HG03439 (cell line): Measurements from ENCODE around the gene AFDN.

Experiments used
- ATAC-seq: cut with Tn5 transposase; IDR thresholded peaks from one replicate; pipeline ENCODE4 v1.9.1; 2021; ENCODE audit warnings: mild to moderate bottlenecking, moderate library complexity; ENCODE audit not compliant: unreplicated experiment

Gene AFDN

DNA sequence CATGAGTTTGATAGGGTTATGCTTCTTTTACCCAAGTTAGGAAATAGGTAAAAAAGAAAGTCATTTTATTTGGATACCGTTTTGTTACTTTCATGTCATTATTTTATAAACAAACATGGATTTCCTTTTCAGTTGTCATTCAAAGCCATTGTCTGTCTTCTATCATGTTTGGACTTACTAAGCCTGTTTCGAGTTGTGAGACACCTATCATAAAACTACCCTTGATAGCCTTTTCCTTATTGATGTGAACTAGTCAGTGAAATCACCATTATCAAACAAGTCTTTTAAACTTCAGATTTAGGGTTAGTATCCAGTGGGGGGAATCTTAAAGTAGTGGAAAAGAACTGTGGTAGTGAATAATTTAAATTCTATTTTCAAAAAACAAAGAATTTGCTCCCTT lies 85.8 kb downstream of the AFDN start:
- ATAC-seq = no peak

DNA sequence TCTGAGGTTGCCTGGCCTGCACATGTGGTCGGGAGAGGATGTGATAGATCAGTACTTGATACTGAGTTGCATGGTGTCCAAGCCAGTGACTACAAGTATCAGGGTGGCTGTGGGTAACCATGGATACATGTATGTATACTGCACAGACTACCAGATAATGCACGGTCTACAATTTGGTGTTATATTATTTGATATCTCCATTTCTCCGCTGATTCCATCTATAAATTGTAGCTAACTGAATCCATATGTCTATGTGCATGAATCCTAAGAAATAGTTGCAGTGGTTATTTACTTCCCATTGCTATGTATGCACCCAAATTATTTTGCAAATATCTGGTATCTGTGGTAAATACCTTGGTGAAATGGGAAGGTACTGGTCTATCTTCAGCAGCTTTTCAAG lies 87.0 kb downstream of the AFDN start:
- no peak for ATAC-seq

DNA sequence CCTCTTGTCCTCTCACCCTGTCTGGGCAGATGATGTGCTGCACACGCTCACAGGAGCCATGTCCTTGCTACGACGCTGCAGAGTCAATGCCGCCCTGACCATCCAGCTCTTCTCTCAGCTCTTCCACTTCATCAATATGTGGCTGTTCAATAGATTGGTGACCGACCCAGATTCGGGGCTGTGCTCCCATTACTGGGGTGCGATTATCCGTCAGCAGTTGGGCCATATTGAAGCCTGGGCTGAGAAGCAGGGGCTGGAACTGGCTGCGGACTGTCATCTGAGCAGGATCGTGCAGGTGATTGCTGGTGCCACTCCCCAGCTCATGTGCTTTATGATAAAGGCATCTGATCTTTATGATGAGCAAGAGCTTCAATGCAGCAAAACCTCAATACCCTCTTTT lies 88.4 kb downstream of the AFDN start:
- ATAC-seq = no peak

DNA sequence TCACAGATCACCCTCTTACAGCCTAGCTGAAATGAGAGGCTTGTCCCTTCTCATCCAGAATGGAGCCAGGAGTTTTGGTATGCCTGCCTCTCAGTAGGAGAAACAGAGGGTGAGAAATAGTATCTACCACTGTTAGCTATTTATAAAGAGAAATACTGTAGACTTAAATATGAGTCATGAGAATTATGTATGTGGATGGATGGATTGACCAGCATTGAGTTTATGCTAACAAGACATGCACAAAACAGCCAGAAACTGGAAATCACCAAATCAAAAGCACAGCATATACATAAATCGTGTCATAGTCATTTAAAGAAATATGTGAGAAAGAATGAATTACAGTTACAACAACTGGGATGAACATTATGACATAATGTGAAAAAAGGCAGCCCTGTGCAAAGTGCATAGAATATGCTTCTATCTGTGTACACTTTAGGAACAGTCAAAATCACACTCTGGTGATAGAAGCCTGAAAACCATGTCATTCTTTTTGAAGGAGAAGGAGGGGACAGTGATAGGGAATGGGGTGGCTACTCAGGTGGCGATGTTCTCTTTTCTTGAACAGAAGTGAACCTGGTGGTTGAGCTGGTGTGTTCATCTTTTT lies 90.9 kb downstream of the AFDN start:
- ATAC-seq = no peak

DNA sequence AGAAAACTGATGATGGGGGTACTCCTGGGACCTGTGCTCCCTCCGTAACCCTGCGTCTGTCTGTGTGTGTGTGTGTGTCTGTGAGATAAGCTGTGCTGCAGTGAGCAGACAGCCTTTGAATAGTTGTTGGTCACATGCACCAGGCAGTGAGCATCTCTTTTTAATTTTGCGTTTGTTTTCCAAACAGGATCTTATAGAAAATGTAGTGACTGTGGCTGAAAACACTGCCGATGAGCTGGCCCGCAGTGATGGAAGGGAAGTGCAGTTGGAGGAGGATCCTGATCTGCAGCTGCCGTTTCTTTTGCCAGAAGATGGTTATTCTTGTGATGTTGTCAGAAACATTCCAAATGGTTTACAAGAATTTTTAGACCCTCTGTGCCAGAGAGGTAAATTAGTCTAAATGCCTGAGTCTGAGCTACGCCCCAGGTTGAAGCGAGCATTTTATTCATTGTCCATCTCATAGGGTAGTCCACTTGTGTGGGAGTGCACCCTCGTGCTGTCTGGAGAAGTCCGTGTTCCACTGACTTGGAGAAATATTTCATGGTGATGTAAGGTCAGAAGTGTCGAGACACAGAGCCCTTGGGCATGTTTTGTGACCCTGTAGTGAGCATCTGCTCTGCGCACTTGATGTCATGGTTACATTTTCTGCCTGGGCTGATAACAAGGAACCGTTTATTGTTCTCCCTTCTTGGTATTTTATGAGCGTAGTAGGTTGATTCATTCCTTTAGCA lies 92.0 kb downstream of the AFDN start:
- no peak for ATAC-seq

DNA sequence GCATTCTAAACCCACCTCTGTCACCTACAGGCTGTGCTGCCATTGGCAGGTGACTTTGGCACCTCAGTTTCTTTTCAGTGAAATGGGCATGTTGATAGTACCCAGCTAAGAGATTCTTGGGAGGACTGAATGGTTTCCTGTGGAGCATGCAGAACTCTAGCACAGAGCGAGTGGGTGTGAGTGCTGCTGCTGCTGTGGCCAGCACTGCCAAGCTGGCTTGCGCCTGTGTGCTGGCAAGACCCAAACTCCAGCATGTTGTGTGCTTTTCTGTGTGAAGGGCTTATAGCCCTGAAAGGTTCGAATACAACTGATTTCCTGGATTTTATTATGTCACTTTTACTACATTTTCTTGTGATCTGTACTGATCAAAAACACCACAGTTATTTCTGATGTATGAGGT lies 92.6 kb downstream of the AFDN start:
- ATAC-seq = no peak

- ATAC-seq = no peak
Measured at GRCh38 chr6:167920165-167920564, 93.5 kb downstream of the AFDN start.

- ATAC-seq = no peak
Measured at GRCh38 chr6:167921831-167922230, 95.1 kb downstream of the AFDN start.

DNA sequence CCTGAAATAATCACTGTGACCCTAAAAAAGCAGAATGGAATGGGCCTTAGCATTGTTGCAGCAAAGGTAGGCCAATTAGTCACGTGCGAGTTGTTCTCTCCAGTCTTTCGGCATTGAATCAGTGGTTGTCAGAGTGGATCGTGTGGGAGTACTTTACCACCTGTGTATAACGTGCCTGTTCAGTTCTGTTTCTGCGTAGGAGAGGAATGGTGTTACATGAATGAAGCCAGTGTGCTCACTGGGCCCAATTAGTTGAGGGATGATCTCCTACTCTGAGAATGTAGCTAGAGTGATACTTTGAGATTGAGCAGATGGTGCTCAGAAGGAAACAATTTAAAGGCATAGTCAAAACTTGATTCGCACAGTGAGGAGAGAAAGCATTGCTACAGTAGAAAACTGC lies 98.3 kb downstream of the AFDN start:
- no peak for ATAC-seq

GRCh38 chr6:167927246-167927645 lies 100.5 kb downstream of the AFDN start:
- no peak for ATAC-seq

DNA sequence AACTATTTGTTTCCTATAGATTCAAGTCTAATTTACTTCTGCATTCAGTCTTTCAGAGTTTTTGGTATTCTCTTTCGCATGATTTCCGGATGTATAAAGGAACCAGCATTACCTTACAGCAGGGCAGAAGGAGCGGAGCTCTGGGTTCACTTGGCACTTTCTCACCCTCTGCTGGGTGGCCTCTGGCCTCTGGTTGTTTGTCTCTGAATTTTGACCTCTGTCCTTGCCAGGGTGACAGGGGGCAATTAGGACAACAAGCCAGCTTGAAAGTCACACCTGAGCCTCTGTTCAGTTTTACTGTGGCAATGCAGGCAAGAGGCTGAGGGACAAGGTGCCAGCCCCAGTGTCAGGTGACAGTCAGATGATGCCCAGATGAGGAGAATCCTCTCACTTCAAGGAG lies 101.4 kb downstream of the AFDN start:
- no peak for ATAC-seq

GRCh38 chr6:167930295-167930694 lies 103.6 kb downstream of the AFDN start:
- ATAC-seq = no peak

- no peak for ATAC-seq
Measured at GRCh38 chr6:167932468-167933276, 106.0 kb downstream of the AFDN start.

DNA sequence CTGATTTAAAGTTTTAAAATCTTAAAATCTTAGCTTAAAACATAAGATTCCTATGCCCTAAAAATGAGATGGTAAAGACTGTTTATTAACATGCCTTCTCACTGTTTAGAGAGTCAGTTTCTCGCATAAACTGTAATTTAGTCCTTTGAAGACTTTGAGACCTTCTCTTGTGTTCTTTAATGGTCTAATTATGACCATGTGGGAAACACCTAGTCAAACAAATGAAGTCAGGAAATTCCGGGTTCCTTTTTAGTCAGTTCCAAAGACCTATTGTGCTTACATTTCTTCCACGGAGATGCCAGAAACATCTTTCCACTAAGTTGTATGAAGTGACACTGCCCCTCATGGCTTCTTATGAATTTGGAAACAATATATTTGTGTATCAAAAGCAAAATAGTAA lies 106.6 kb downstream of the AFDN start:
- no peak for ATAC-seq

- ATAC-seq = no peak
Measured at GRCh38 chr6:167933847-167934246, 107.1 kb downstream of the AFDN start.

DNA sequence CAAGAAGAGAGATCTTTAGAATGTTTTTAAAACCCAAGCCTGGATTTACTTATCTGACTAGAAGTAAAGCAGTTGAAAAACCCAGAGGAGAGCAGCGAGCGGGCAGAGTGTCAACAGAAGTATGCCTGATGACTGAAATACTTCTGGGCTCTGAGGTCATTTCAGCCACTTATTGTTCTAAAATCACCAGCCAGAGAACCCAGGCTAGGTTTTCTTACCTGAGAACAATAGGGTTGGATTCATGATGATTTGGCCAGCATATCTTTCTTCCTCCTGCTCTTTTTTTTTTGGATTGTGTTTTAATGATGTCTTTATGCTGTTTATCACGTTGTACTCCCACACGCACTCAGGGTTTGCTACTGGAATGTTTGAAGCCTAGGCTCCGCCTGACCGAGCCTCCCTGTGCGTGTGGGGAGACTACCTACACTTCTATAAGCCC lies 107.7 kb downstream of the AFDN start:
- ATAC-seq = no peak

GRCh38 chr6:167936051-167936450 lies 109.3 kb downstream of the AFDN start:
- ATAC-seq = no peak

DNA sequence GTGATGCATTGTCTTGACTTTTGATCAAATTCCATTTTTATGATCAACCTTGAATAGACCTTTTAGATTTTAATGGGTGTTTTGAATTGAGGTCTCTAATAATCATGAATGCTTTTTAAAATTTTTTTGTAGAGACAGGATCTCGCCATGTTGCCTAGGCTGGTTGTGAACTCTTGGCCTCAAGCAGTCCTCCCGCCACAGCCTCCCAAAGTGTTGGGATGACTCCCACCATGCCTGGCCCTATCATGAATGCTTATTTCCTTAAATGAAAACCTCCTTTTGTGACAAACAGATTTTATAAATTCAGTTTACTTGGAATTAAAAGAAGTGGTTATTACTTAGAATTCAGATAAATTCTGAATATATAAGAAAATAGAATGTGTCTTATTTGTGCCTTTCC lies 110.6 kb downstream of the AFDN start:
- ATAC-seq = no peak

DNA sequence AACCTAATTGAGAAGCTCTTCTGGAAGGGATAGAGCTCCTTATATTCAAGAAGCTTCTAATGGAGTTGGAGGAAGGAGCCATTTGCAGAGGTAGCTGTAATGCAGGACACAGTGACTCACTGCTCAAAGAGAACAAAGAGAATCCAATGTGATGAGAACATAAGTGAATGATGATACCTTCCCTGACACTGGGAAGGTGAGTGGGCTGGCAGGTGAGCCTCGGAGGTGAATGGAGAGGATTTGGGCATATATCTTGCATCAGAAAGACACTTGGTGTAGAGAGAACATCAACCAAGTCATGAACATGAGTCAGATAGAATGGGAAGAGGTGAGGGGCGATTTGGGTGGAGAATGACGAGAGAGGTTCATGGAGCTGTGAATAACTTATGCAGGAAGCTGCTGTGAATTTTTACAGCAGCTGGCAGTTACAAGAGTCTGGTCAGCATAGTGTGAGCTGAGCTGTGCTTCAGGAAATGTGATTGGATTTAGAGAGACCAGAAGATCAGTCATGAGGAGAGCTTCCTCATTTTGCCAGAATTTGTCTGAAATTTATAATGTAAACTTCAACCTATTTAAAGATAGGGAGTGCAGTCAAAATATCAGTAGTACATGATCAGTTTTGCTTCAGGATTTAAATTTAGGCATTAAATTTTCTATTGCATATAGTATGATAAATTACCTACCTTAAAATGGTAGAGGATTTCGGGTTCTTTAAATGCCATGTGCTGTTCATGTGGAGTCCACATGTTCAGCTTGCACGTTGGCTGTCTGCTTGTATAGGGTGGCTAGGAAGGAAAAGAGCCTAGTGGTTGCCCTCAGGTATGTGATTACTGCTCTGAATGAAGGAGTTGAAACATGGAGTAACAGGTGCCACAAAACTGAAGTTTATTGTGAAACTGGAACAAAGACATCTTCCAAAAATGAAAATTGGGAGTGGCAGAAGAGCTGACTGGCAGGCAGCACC lies 111.5 kb downstream of the AFDN start:
- no peak for ATAC-seq

DNA sequence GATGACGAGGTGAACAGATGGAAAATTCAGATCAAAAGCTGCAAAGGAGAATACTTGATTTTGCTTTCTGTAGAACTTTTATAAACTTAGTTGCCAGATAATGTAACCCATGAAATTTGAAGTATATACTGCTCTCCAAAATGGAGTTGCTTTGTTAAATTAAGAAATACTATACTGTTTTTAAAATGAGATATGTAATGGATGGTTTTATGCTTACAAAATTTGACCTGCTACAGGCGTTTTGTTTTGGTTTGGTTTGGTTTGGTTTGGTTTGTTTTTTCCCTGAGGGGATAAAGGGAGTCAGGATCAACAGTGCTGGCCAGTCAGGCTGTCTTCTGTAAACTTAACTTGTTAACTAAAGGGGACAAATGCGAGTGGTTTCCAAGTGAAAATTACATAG lies 115.1 kb downstream of the AFDN start:
- no peak for ATAC-seq

DNA sequence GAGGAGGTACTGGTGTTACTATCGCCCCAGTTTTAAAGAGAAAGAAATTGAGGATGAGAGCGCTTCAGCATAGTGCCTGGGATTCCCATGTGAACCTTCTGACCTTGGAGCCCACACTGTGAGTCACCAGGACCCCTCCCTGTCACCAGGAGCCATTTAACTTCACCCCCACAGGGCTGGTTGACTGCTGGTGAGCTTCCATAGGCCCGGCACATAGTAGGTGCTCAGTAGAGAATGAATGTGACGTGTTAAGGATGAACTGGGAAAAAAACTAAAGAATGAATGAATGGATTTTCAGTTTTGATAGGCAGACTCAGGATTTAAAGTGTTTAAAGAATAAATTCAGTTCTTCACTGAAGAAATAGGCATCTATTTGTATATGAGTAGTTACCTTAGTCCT lies 117.4 kb downstream of the AFDN start:
- ATAC-seq = no peak
